Thoracic aorta (tissue), 2 donors: ENCODE measurements around the gene ITGA6. TPM values are rescaled to one million over a fixed set of nuclear protein-coding genes. Genes with fewer than 3 reads are reported as not detected.

Experiments used
- ATAC-seq: fragments of 150-250 bp; one replicate; pipeline ENCODE4 v1.8.0; 2017; ENCODE audit warnings: low read depth; ENCODE audit not compliant: insufficient number of reproducible peaks, low FRiP score
- DNase-seq: peaks from one replicate; pipeline ENCODE4 v3.0.0-alpha.2; 2020; ENCODE audit warnings: low spot score
- H3K27ac ChIP-seq, 2 donors: fragments of 200-600 bp; sonication (generic); 1 replicate in 1 of 2; 2 replicates in 1 of 2; pipeline ENCODE4 v1.5.1; 2016; ENCODE audit warnings: mild to moderate bottlenecking in 2 of 2, moderate library complexity in 2 of 2
- H3K27me3 ChIP-seq: fragments of 200-600 bp; sonication (generic); replicated peaks from 2 replicates; pipeline ENCODE4 v1.6.0; 2016; ENCODE audit warnings: mild to moderate bottlenecking; ENCODE audit not compliant: insufficient read depth
- H3K36me3 ChIP-seq: fragments of 200-600 bp; sonication (generic); one replicate; pipeline ENCODE4 v1.5.1; 2016
- H3K4me1 ChIP-seq, 2 donors: fragments of 200-600 bp; sonication (generic); 1 replicate in 1 of 2; 2 replicates in 1 of 2; pipeline versions ENCODE4 v1.5.1 to v1.6.0; 2016; ENCODE audit warnings: low read depth in 2 of 2, mild to moderate bottlenecking in 1 of 2; ENCODE audit not compliant: control insufficient read depth in 1 of 2
- H3K4me3 ChIP-seq: fragments of 200-600 bp; sonication (generic); 2 replicates; pipeline ENCODE4 v1.5.1; 2016; ENCODE audit warnings: mild to moderate bottlenecking
- H3K9me3 ChIP-seq: fragments of 200-600 bp; sonication (generic); 2 replicates; pipeline ENCODE4 v1.5.1; 2016
- CTCF ChIP-seq: fragments of 200-600 bp; sonication (generic); IDR thresholded peaks from one replicate; pipeline ENCODE4 v1.5.1; 2019; ENCODE audit warnings: antibody characterized with exemption
- total RNA-seq, 2 donors: library from RNA; depleted of rRNA; stranded (reverse); fragments of >200 nt; gene quantifications; one replicate each; pipeline versions ENCODE4 v1.1.0 to v1.2.3, GENCODE V29; 2016

The ITGA6 gene
- total RNA-seq, 2 donors from 2014 or later = 20.2 to 27.3 TPM

GRCh38 chr2:172507199-172507598 lies 79.8 kb downstream of the ITGA6 start:
- DNase-seq (no peak), ATAC-seq (no peak)
- no peak overlapping the region for H3K27ac ChIP-seq
- no peak overlapping the region for H3K4me3 ChIP-seq
- no peaks in the 10 kb centered on the region for H3K4me1 ChIP-seq
- no peaks in the 10 kb centered on the region for H3K36me3 ChIP-seq
- TF ChIP-seq CTCF = no peak
- peaks cover 7% of the 10 kb centered on the region for H3K9me3 ChIP-seq
- no peaks in the 10 kb centered on the region for H3K27me3 ChIP-seq

GRCh38 chr2:172510088-172510487 lies 82.7 kb downstream of the ITGA6 start:
- no peak for TF ChIP-seq CTCF
- ATAC-seq (no peak), DNase-seq (no peak)
- Histone ChIP-seq H3K4me1 (no peaks in the 10 kb centered on the region), H3K27me3 (no peaks in the 10 kb centered on the region), H3K36me3 (no peaks in the 10 kb centered on the region), H3K9me3 (peaks cover 19% of the 10 kb centered on the region), H3K4me3 (no peak overlapping the region), H3K27ac (no peak overlapping the region)

- DNase-seq = no peak
- no peak for ATAC-seq
- no peaks in the 10 kb centered on the region for H3K36me3 ChIP-seq
- no peak overlapping the region for H3K4me3 ChIP-seq
- no peaks in the 10 kb centered on the region for H3K27me3 ChIP-seq
- no peak for TF ChIP-seq CTCF
- no peak overlapping the region for H3K27ac ChIP-seq
- peaks cover 19% of the 10 kb centered on the region for H3K9me3 ChIP-seq
- H3K4me1 ChIP-seq = no peaks in the 10 kb centered on the region
Measured at GRCh38 chr2:172510548-172510947, 83.2 kb downstream of the ITGA6 start.

- Histone ChIP-seq H3K9me3 (peaks cover 19% of the 10 kb centered on the region), H3K27me3 (no peaks in the 10 kb centered on the region), H3K4me1 (no peaks in the 10 kb centered on the region), H3K36me3 (no peaks in the 10 kb centered on the region), H3K4me3 (no peak overlapping the region), H3K27ac (no peak overlapping the region)
- ATAC-seq = no peak
- DNase-seq = no peak
- TF ChIP-seq CTCF = no peak
Measured at GRCh38 chr2:172512810-172513523, 85.6 kb downstream of the ITGA6 start.

GRCh38 chr2:172513524-172513900 lies 86.1 kb downstream of the ITGA6 start:
- no peak overlapping the region for H3K27ac ChIP-seq
- H3K4me1 ChIP-seq = no peaks in the 10 kb centered on the region
- no peak for ATAC-seq
- H3K36me3 ChIP-seq = no peaks in the 10 kb centered on the region
- TF ChIP-seq CTCF = no peak
- DNase-seq = no peak
- no peak overlapping the region for H3K4me3 ChIP-seq
- no peaks in the 10 kb centered on the region for H3K27me3 ChIP-seq
- H3K9me3 ChIP-seq = peaks cover 19% of the 10 kb centered on the region
